Uterus (tissue), 4 donors: ENCODE results near the gene TTC31. TPM values are rescaled to one million over a fixed set of nuclear protein-coding genes. Genes with fewer than 3 reads are reported as not detected.

Source experiments
- DNase-seq, 2 donors: peaks; one replicate each; pipeline ENCODE4 v3.0.0-alpha.2; 2019 to 2020
- H3K27ac ChIP-seq, 2 donors: fragments of 200-600 bp; sonication (generic); 1 replicate in 1 of 2; 2 replicates in 1 of 2; pipeline ENCODE4 v1.5.1; 2016 to 2018
- H3K27me3 ChIP-seq, 2 donors: fragments of 200-600 bp; sonication (generic); one replicate each; pipeline ENCODE4 v1.5.1; 2018 to 2019; ENCODE audit warnings: control low read depth in 1 of 2
- H3K36me3 ChIP-seq, 2 donors: fragments of 200-600 bp; sonication (generic); one replicate each; pipeline ENCODE4 v1.5.1; 2019; ENCODE audit warnings: control low read depth in 1 of 2
- H3K4me1 ChIP-seq, 2 donors: fragments of 200-600 bp; sonication (generic); one replicate each; pipeline ENCODE4 v1.5.1; 2018 to 2019; ENCODE audit warnings: control low read depth in 1 of 2
- H3K4me3 ChIP-seq, 2 donors: fragments of 200-600 bp; sonication (generic); 1 replicate in 1 of 2; 2 replicates in 1 of 2; pipeline ENCODE4 v1.5.1; 2018 to 2019; ENCODE audit warnings: mild to moderate bottlenecking in 1 of 2
- H3K9me3 ChIP-seq, 2 donors: fragments of 200-600 bp; sonication (generic); one replicate each; pipeline ENCODE4 v1.5.1; 2019; ENCODE audit warnings: control low read depth in 1 of 2
- CTCF ChIP-seq, 4 experiments: fragments of 200-600 bp in 2 of 4; fragments of 450-650 bp in 2 of 4; sonication (generic) in 2 of 4; IDR thresholded peaks; one replicate each; pipeline ENCODE4 v1.5.1; 2016 to 2019; ENCODE audit warnings: antibody characterized with exemption in 4 of 4, mild to moderate bottlenecking in 2 of 4, moderate library complexity in 1 of 4
- POLR2A ChIP-seq, 2 donors: fragments of 450-650 bp; IDR thresholded peaks; one replicate each; pipeline ENCODE4 v1.6.1; 2016; ENCODE audit warnings: antibody characterized with exemption in 2 of 2, mild to moderate bottlenecking in 1 of 2, moderate library complexity in 1 of 2
- intact Hi-C: fragments of 100-400 bp; cut with DNase I; formaldehyde crosslinking; loops from one replicate; pipeline ENCODE4 v1.15.1; 2023; ENCODE audit warnings: low total_unique reads
- total RNA-seq, 4 donors: library from RNA; depleted of rRNA in 3 of 4; stranded (reverse); fragments of >200 nt in 3 of 4; gene quantifications; one replicate each; pipeline versions ENCODE4 v1.1.0 to v1.2.4, GENCODE V29; 2014 to 2023
- donor health status: DM: yes; HTN: yes; CAD: no.

Gene TTC31
- total RNA-seq, 4 donors from 2014 or later, result 8.5 to 29.2 (median 17.5) TPM

- Histone ChIP-seq H3K27me3 (no peaks in the 10 kb centered on the region), H3K4me3 (no peak overlapping the region), H3K4me1 (no peaks in the 10 kb centered on the region), H3K27ac (no peak overlapping the region), H3K9me3 (no peaks in the 10 kb centered on the region), H3K36me3 (no peaks in the 10 kb centered on the region)
- TF ChIP-seq POLR2A (IDR thresholded peaks at IDR 0.05) (no peak), CTCF (IDR thresholded peaks at IDR 0.05) (no peak)
- intact Hi-C loops, result no loop called here
- no peak for DNase-seq
Measured at GRCh38 chr2:74542978-74543377, 60.1 kb downstream of the TTC31 start.

Other genes starting within 250 kb of the TTC31 start
- 10 to 100 TPM in 1 of 4 donors, 1 to 10 TPM in 3; 2.1 to 15.1 (median 5.3) TPM for gene SLC4A5, start 139.7 kb upstream of the TTC31 start, total RNA-seq
- 100 to 1,000 TPM in 2 of 4 donors, 10 to 100 TPM in 2; 48.2 to 140 (median 95.0) TPM for gene DCTN1, start 102.8 kb upstream of the TTC31 start, total RNA-seq
- gene C2orf81, start 61.5 kb upstream of the TTC31 start, total RNA-seq, result 1 to 10 TPM in 3 of 4 donors, not detected in 1; 2.1 to 5.7 (median 2.9) TPM
- gene WDR54, start 61.4 kb upstream of the TTC31 start, total RNA-seq, result 10 to 100 TPM in 3 of 4 donors, not detected in 1; 12.3 to 19.7 (median 16.3) TPM
- 10 to 100 TPM in 2 of 4 donors, 1 to 10 TPM in 2; 9.8 to 36.3 (median 12.0) TPM for gene RTKN, start 41.1 kb upstream of the TTC31 start, total RNA-seq
- 10 to 100 TPM; 28.5 to 63.3 (median 48.0) TPM for gene INO80B, start 28.0 kb upstream of the TTC31 start, total RNA-seq
- 10 to 100 TPM; 25.4 to 74.2 (median 50.8) TPM for gene WBP1, start 24.6 kb upstream of the TTC31 start, total RNA-seq
- gene MOGS, start 17.7 kb upstream of the TTC31 start, total RNA-seq, result 10 to 100 TPM; 20.2 to 56.2 (median 29.8) TPM
- 100 to 1,000 TPM in 1 of 4 donors, 10 to 100 TPM in 2, 1 to 10 TPM in 1; 8.8 to 101 (median 45.8) TPM for gene MRPL53, start 10.4 kb upstream of the TTC31 start, total RNA-seq
- 10 to 100 TPM; 10.9 to 42.8 (median 35.7) TPM for gene CCDC142, start 83 bp upstream of the TTC31 start, total RNA-seq
- gene LBX2, start 16.5 kb downstream of the TTC31 start, total RNA-seq, result 1 to 10 TPM in 1 of 4 donors, not detected in 3; 2.9 TPM
- 10 to 100 TPM in 2 of 4 donors, 1 to 10 TPM in 2; 2.9 to 11.3 (median 9.7) TPM for gene PCGF1, start 24.6 kb downstream of the TTC31 start, total RNA-seq
- gene TLX2, start 31.4 kb downstream of the TTC31 start, total RNA-seq, result under 1 TPM in 1 of 4 donors, not detected in 3; 0.55 TPM
- not detected for gene DQX1, start 43.1 kb downstream of the TTC31 start, total RNA-seq
- 10 to 100 TPM; 62.8 to 87.0 (median 70.7) TPM for gene AUP1, start 46.6 kb downstream of the TTC31 start, total RNA-seq
- 10 to 100 TPM; 13.1 to 40.1 (median 33.9) TPM for gene HTRA2, start 46.9 kb downstream of the TTC31 start, total RNA-seq
- gene LOXL3, start 70.9 kb downstream of the TTC31 start, total RNA-seq, result 10 to 100 TPM in 3 of 4 donors, 1 to 10 TPM in 1; 9.5 to 26.5 (median 17.5) TPM
- gene DOK1, start 71.6 kb downstream of the TTC31 start, total RNA-seq, result 10 to 100 TPM in 3 of 4 donors, under 1 TPM in 1; 0.29 to 85.0 (median 13.8) TPM
- under 1 TPM in 2 of 4 donors, not detected in 2; 0.49 to 0.76 TPM for gene M1AP, start 165.2 kb downstream of the TTC31 start, total RNA-seq
- 10 to 100 TPM in 1 of 4 donors, 1 to 10 TPM in 3; 1.3 to 14.5 (median 4.8) TPM for gene SEMA4F, start 171.2 kb downstream of the TTC31 start, total RNA-seq